Sigmoid colon (tissue), 7 donors: ENCODE results near the gene AGAP9. TPM values are rescaled to one million over a fixed set of nuclear protein-coding genes. Genes with fewer than 3 reads are reported as not detected.
A peak's percentile ranks its signal among the peaks of the same experiment; 100 is the strongest.
"Not testable (repeated sequence)": the region's sequence is repeated elsewhere in the genome, so short reads cannot be mapped to it uniquely, and the experiment has no call there.

Experiments
- DNase-seq: peaks from one replicate; pipeline ENCODE4 v3.0.0-alpha.2; 2019
- H3K27ac ChIP-seq, 4 donors: fragments of 200-600 bp; sonication (generic); one replicate each; pipeline ENCODE4 v1.5.1; 2016 to 2019; ENCODE audit warnings: mild to moderate bottlenecking in 1 of 4
- H3K27me3 ChIP-seq, 3 donors: fragments of 200-600 bp; sonication (generic); one replicate each; pipeline ENCODE4 v1.5.1; 2019; ENCODE audit warnings: mild to moderate bottlenecking in 1 of 3
- H3K36me3 ChIP-seq, 4 donors: fragments of 200-600 bp; sonication (generic); one replicate each; pipeline ENCODE4 v1.5.1; 2016 to 2019
- H3K4me1 ChIP-seq, 4 donors: fragments of 200-600 bp; sonication (generic); one replicate each; pipeline ENCODE4 v1.5.1; 2017 to 2019
- H3K4me3 ChIP-seq, 4 donors: fragments of 200-600 bp; sonication (generic); one replicate each; pipeline ENCODE4 v1.5.1; 2017 to 2019; ENCODE audit warnings: mild to moderate bottlenecking in 2 of 4, moderate library complexity in 1 of 4
- H3K9me3 ChIP-seq, 4 donors: fragments of 200-600 bp in 3 of 4; sonication (generic) in 3 of 4; one replicate each; pipeline versions ENCODE4 v1.5.1 to v1.6.1; 2013 to 2019
- WGBS, 2 donors: extraction: QIAGEN DNeasy Blood & Tissue Kit; methylation state at CpG; one replicate each; pipeline ENCODE4 v1.1.7; 2013; 5-methylcytosine and 5-hydroxymethylcytosine counted together
- intact Hi-C: fragments of 100-400 bp; cut with DNase I; formaldehyde crosslinking; loops from one replicate; pipeline ENCODE4 v1.15.1; 2023
- polyA plus RNA-seq, 3 donors: library from polyadenylated mRNA; stranded (reverse); fragments of 200-250 nt; gene quantifications; one replicate each; pipeline ENCODE4 v1.2.3, GENCODE V29; 2013
- total RNA-seq, 4 donors: library from RNA; depleted of rRNA; stranded (reverse); fragments of >200 nt; gene quantifications; one replicate each; pipeline ENCODE4 v1.1.0, GENCODE V29; 2016
- donor health status: healthy with polysubstance abuse.
- donor health status: Bipolar disorder and iron deficiency.
- donor health status: healthy.

Gene AGAP9
- total RNA-seq (1 to 10 TPM; 4.2 to 7.7 (median 6.5) TPM), polyA plus RNA-seq (1 to 10 TPM in 2 of 3 donors, under 1 TPM in 1; 0.60 to 8.2 (median 1.2) TPM)

GRCh38 chr10:47523475-47523874 lies at the start of gene AGAP9:
AGAP9 (minus strand) TSS chr10:47523638; CDS start chr10:47523526, 112 bp downstream.
- H3K4me1 ChIP-seq, H3K4me3 ChIP-seq, H3K9me3 ChIP-seq, DNase-seq, H3K36me3 ChIP-seq, intact Hi-C loops, H3K27ac ChIP-seq, H3K27me3 ChIP-seq: not testable (repeated sequence)
- WGBS, 2 donors = no CpG with 5 or more reads among the region's 20 CpGs

- H3K4me1 ChIP-seq, H3K9me3 ChIP-seq, H3K36me3 ChIP-seq, DNase-seq, H3K4me3 ChIP-seq, H3K27ac ChIP-seq, H3K27me3 ChIP-seq, intact Hi-C loops: not testable (repeated sequence)
- 82 to 87% methylated on average over 4 to 5 of the region's 9 CpGs for WGBS, 2 donors
These were observed 47.9 kb upstream of the AGAP9 start for GRCh38 chr10:47571138-47571912.

- DNase-seq, H3K4me1 ChIP-seq, H3K27ac ChIP-seq, intact Hi-C loops, H3K36me3 ChIP-seq, H3K27me3 ChIP-seq, H3K9me3 ChIP-seq, H3K4me3 ChIP-seq: not testable (repeated sequence)
- WGBS, 2 donors = 67 to 90% methylated on average over 1 to 3 of the region's 7 CpGs
These were observed 43.3 kb upstream of the AGAP9 start for GRCh38 chr10:47566757-47567156.

- WGBS, 2 donors = 58 to 70% methylated on average over 13 to 14 of the region's 18 CpGs
- DNase-seq, H3K27me3 ChIP-seq, H3K4me3 ChIP-seq, H3K36me3 ChIP-seq, H3K4me1 ChIP-seq, intact Hi-C loops, H3K9me3 ChIP-seq, H3K27ac ChIP-seq: not testable (repeated sequence)
These were observed 42.8 kb upstream of the AGAP9 start for GRCh38 chr10:47566108-47566699.

GRCh38 chr10:47565517-47565920 lies 42.1 kb upstream of the AGAP9 start:
- H3K4me3 ChIP-seq = peak overlapping the region in 1 of 4 donors; percentile 10

GRCh38 chr10:47564953-47565352 lies 41.5 kb upstream of the AGAP9 start:
- H3K27me3 ChIP-seq, H3K27ac ChIP-seq, H3K36me3 ChIP-seq, H3K9me3 ChIP-seq, intact Hi-C loops, H3K4me1 ChIP-seq, H3K4me3 ChIP-seq: not testable (repeated sequence)
- peak; percentile 38 for DNase-seq
- WGBS, 2 donors = 97 to 98% methylated on average over 17 to 19 of the region's 27 CpGs

More at GRCh38 chr10:47565517-47565920, 42.1 kb upstream of the AGAP9 start:
- H3K9me3 ChIP-seq, H3K36me3 ChIP-seq, DNase-seq, intact Hi-C loops, H3K27ac ChIP-seq, H3K4me1 ChIP-seq, H3K27me3 ChIP-seq: not testable (repeated sequence)
- WGBS, 2 donors = 87 to 90% methylated on average over 47 of the region's 47 CpGs

- H3K27ac ChIP-seq, H3K9me3 ChIP-seq, H3K36me3 ChIP-seq, H3K4me1 ChIP-seq, H3K27me3 ChIP-seq, intact Hi-C loops, H3K4me3 ChIP-seq, DNase-seq: not testable (repeated sequence)
- WGBS, 2 donors = 93 to 98% methylated on average over 8 of the region's 16 CpGs
These were observed 40.9 kb upstream of the AGAP9 start for GRCh38 chr10:47564318-47564717.

- WGBS, 2 donors = 48 to 77% methylated on average over 7 of the region's 7 CpGs
- intact Hi-C loops, H3K4me1 ChIP-seq, H3K27me3 ChIP-seq, H3K4me3 ChIP-seq, H3K27ac ChIP-seq, H3K36me3 ChIP-seq, H3K9me3 ChIP-seq: not testable (repeated sequence)
- DNase-seq = peak; percentile 51
These were observed 37.0 kb upstream of the AGAP9 start for GRCh38 chr10:47560452-47560851.

GRCh38 chr10:47559718-47560308 lies 36.4 kb upstream of the AGAP9 start:
- H3K36me3 ChIP-seq, H3K9me3 ChIP-seq, DNase-seq, intact Hi-C loops, H3K4me1 ChIP-seq, H3K27ac ChIP-seq, H3K4me3 ChIP-seq, H3K27me3 ChIP-seq: not testable (repeated sequence)
- 88 to 100% methylated on average over 1 of the region's 1 CpG for WGBS, 2 donors

- intact Hi-C loops = not testable (repeated sequence)
These were observed 34.7 kb upstream of the AGAP9 start for GRCh38 chr10:47558109-47558508.

GRCh38 chr10:47557616-47558015 lies 34.2 kb upstream of the AGAP9 start:
- H3K4me1 ChIP-seq, H3K4me3 ChIP-seq, intact Hi-C loops, H3K36me3 ChIP-seq, H3K27me3 ChIP-seq, H3K9me3 ChIP-seq, H3K27ac ChIP-seq, DNase-seq: not testable (repeated sequence)

More at GRCh38 chr10:47558109-47558508, 34.7 kb upstream of the AGAP9 start:
- not testable (repeated sequence) for DNase-seq, H3K4me1 ChIP-seq, H3K27ac ChIP-seq, H3K27me3 ChIP-seq, H3K36me3 ChIP-seq, H3K9me3 ChIP-seq, H3K4me3 ChIP-seq
- 48 to 68% methylated on average over 5 of the region's 5 CpGs for WGBS, 2 donors

- 60 to 85% methylated on average over 2 of the region's 2 CpGs for WGBS, 2 donors
These were observed 31.9 kb upstream of the AGAP9 start for GRCh38 chr10:47555334-47555733.

GRCh38 chr10:47554552-47554951 lies 31.1 kb upstream of the AGAP9 start:
- WGBS, 2 donors = 96 to 97% methylated on average over 5 of the region's 6 CpGs
- H3K9me3 ChIP-seq, H3K36me3 ChIP-seq, H3K4me3 ChIP-seq, intact Hi-C loops, H3K27me3 ChIP-seq, H3K27ac ChIP-seq, H3K4me1 ChIP-seq, DNase-seq: not testable (repeated sequence)

More at GRCh38 chr10:47555334-47555733, 31.9 kb upstream of the AGAP9 start:
- H3K4me3 ChIP-seq, DNase-seq, H3K9me3 ChIP-seq, H3K36me3 ChIP-seq, H3K27ac ChIP-seq, H3K27me3 ChIP-seq, intact Hi-C loops, H3K4me1 ChIP-seq: not testable (repeated sequence)
